T47D (cell line): Measurements from ENCODE around the gene PIPOX.

ENCODE experiments used
- DNase-seq, 2 experiments: peaks; one replicate each; pipeline versions ENCODE4 v3.0.0 to v3.0.0-alpha.2; 2011 to 2012; ENCODE audit warnings: low read depth in 1 of 2, low spot score in 1 of 2
- JUND ChIP-seq: IDR thresholded peaks from 2 replicates; pipeline ENCODE4 v1.6.1; 2012; ENCODE audit warnings: low read depth
- in situ Hi-C: cut with HindIII; loops from 2 replicates; pipeline ENCODE4 v1.10.0; 2016; ENCODE audit warnings: low sequenced_read_pairs, low pct_unique_long_range_greater_than_20kb

Gene PIPOX, protein sequence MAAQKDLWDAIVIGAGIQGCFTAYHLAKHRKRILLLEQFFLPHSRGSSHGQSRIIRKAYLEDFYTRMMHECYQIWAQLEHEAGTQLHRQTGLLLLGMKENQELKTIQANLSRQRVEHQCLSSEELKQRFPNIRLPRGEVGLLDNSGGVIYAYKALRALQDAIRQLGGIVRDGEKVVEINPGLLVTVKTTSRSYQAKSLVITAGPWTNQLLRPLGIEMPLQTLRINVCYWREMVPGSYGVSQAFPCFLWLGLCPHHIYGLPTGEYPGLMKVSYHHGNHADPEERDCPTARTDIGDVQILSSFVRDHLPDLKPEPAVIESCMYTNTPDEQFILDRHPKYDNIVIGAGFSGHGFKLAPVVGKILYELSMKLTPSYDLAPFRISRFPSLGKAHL

DNA sequence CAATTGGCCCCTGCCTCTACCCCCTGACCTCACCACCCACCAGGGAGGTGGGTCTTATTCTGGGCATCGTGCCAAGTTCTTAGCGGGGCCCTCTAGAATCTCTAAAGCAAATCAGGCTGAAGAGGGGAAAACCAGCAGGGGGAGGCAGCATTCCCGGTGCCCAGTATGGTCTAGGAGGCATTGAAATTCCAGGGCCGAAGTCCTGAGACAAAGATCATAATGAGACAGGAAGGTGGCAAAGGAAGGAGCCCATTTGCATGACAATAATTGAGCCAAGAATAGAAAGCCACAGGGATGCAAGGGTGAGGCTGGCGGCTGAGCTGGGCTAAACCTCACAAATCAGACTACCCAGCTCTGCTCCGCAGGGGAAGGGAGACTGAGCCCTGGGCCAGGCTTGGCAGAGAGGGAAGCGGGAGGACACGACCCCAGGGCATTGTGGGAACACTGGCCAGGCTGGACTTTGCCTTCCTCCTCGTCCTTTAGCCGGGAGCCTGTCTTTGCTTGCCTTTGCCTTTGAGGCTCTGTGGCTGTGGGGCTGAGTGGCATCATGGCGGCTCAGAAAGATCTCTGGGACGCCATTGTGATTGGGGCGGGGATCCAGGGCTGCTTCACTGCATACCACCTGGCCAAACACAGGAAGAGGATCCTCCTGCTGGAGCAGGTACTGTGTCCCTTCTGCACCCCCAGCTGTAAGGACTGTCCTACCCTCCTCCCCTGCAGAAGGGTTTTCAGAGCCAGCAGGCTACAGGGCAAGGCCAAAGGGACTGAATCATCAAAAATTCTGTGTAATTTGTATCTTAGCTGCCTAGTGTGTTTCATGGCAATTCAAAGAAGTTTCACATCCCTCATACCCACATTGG, at the start of gene PIPOX:
Gene PIPOX (plus strand): TSS at position 463 of the 860 bp plus-strand sequence. CDS start 85 bp downstream, at position 548.
- in situ Hi-C loops = no loop called here
- no peak for TF ChIP-seq JUND
- no peak for DNase-seq

DNA sequence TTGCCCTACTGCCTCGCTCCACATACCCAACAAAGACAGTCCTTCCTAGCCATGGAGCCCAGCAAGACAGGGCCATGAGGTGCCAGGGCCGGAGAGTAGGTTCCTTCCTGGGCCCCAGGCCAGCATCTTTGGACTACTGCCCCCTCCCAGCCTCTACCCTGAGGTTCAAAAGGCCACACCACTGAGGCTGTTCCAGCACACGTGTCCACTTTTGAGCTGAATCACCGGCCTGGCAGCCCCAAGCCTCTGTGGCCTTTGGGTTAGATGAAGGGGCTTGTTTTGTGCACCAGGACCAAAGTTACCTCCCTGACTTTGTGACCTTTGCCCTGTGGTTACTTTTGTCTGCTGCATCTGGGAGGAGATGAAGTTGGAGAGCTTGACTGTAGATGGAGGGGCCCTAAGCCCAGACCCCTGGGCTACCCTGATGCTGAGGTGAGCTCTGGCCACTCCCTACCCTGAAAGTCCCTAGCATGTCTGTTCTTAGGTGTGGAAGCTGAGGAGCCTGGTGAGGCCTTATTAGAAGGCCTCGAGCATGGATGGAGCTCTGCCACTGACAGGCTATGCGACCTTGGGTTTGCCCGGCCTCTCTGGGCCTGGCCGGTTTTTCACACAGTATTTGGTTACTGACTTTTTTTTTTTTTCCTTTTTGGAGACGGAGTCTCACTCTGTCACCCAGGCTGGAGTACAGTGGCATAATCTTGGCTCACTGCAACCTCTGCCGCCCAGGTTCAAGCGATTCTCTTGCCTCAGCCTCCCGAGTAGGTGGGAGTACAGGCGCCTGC, 49.1 kb upstream of the PIPOX start:
- no peak for TF ChIP-seq JUND
- no peak for DNase-seq
- in situ Hi-C loops = no loop called here

GRCh38 chr17:28996554-28997096, 46.3 kb upstream of the PIPOX start:
- no peak for DNase-seq
- in situ Hi-C loops = no loop called here
- TF ChIP-seq JUND = no peak

- no peak for DNase-seq
- in situ Hi-C loops = no loop called here
- no peak for TF ChIP-seq JUND
These were observed 45.1 kb upstream of the PIPOX start for GRCh38 chr17:28997806-28998205.

- TF ChIP-seq JUND = no peak
- in situ Hi-C loops = no loop called here
- DNase-seq = no peak
These were observed 43.7 kb upstream of the PIPOX start for GRCh38 chr17:28999206-28999605.

DNA sequence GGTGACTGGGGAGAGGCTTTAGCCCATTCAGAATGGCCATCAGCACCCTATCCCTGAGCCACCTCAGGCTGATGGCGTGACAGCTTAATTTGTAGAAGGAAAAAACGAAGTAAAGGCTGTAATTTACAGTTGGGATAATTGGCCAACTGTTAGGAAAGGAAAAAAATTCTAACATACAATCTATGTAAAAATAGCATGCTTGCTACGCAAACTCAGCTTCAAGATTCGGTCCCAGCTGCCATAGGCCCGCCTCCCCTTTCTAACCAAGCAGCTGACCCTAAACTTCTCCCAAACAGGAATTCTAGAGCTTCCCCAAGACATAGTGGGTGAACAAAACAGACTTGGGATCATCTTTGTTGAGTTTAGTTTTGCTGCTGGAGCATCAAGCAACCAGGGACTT, 42.0 kb upstream of the PIPOX start:
- in situ Hi-C loops = no loop called here
- no peak for TF ChIP-seq JUND
- DNase-seq = no peak

- TF ChIP-seq JUND = no peak
- in situ Hi-C loops = no loop called here
- no peak for DNase-seq
These were observed 40.1 kb upstream of the PIPOX start for GRCh38 chr17:29002811-29003210.

DNA sequence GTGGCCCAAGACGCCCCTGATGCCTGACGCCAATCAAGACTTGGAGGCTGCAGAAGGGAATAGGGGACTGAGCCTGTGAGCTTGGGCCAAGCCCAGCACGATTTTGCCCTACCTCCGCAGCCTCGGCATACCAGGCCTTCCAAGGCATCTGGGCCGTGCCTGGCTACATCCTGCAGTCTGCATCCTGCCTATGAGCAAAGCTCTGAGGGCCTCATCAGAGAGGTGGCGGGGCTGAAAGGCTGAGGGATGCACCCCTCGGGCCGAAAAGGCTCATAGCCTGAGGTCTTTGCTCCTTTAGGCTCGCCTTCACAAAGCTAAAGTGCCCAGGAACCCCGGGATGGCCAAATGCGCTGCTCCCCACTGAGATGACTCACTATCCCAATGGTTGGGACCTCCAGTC, 39.7 kb upstream of the PIPOX start:
- in situ Hi-C loops = no loop called here
- no peak for TF ChIP-seq JUND
- DNase-seq = no peak

GRCh38 chr17:29004081-29004692, 38.8 kb upstream of the PIPOX start:
- TF ChIP-seq JUND = no peak
- peak; percentile 53 to 72 for DNase-seq
- in situ Hi-C loops = no loop called here

DNA sequence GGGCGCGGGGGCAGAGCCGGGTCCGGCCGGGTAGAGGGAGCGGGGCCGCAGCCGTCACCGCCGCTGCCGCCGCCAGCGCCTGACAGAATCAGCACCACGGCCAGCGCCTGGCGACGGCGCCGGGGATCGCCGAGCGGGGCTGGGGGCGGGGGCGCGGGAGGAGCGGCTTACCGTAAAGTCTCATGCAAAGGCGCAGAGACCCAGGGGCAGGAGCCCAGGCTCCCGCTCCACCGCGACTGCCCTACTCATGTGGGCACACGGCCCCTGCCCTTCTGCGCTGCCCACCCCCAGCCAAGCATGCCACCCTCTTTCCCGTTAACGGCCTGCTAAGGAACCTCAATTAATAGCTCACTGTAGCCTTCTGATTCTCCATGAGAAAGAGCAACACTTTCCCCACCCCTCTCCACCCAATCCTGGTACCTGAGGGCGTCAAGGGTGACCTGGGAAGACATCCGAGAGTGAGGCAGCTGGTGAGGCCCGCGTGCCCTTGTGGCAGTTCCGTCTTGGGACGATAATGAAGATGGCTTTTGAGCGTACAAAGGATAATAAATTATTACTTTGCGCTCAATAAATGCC, 36.9 kb upstream of the PIPOX start, which contains the start of gene SEZ6:
Gene SEZ6 (minus strand): TSS at position 98 of the 576 bp plus-strand sequence. CDS start 164 bp downstream, outside the sequence.
- in situ Hi-C loops = no loop called here
- DNase-seq = peak; percentile 83 to 88
- no peak for TF ChIP-seq JUND

- TF ChIP-seq JUND = no peak
- DNase-seq = no peak
- in situ Hi-C loops = no loop called here
These were observed 35.5 kb upstream of the PIPOX start for GRCh38 chr17:29007456-29007855.
